HepG2 (cell line): Measurements from ENCODE around the gene CDC14A. TPM values are rescaled to one million over a fixed set of nuclear protein-coding genes. Genes with fewer than 3 reads are reported as not detected.

Experiments
- ATAC-seq: fragments of 200-7000 bp; cut with Tn5 transposase; 3 replicates; pipeline ENCODE4 v1.9.1; 2020; ENCODE audit warnings: mild to moderate bottlenecking, moderate library complexity
- BruUV-seq: library from RNA; stranded (reverse); fragments of 400-500 nt; replicated peaks from 2 replicates; lab custom pipeline; 2021; lab: Mats Ljungman, UMichigan
- CTCF ChIA-PET: fragments of 300-600 bp; formaldehyde crosslinking; extraction: SDS; loops from one replicate; lab custom pipeline; 2021; ENCODE audit warnings: low total read pairs, inconsistent platforms, low intra/inter-chr PET ratio; lab: Yijun Ruan, JAX
- POLR2A ChIA-PET: fragments of 350-600 bp; sonication (Branson Sonifier 250); formaldehyde crosslinking; loops from one replicate; lab custom pipeline; 2020; ENCODE audit warnings: antibody characterized with exemption, inconsistent platforms; lab: Yijun Ruan, JAX
- DNase-seq: peaks from one replicate; pipeline ENCODE4 v3.0.0-alpha.2; 2015; ENCODE audit warnings: low spot score
- FAIRE-seq: peaks from 3 replicates; lab custom pipeline; 2011; peaks lifted over from hg19 to GRCh38; lab: Jason Lieb, UNC
- H2AFZ ChIP-seq: one replicate; pipeline ENCODE4 v1.6.1; 2011; ENCODE audit warnings: low read length, inconsistent platforms
- H3K27ac ChIP-seq: fragments of 300-600 bp; 3 replicates; pipeline ENCODE4 v1.8.0; 2011; ENCODE audit warnings: mixed run types, mild to moderate bottlenecking, mixed read lengths, low read length, inconsistent platforms; ENCODE audit not compliant: insufficient read depth; ENCODE audit errors: extremely low read length
- H3K27me3 ChIP-seq, 2 experiments: fragments of 200-600 bp in 1 of 2; 2 replicates in 1 of 2; 3 replicates in 1 of 2; pipeline versions ENCODE4 v1.6.0 to v1.8.0; 2011; ENCODE audit warnings: low read length in 2 of 2, mild to moderate bottlenecking in 2 of 2, moderate library complexity in 2 of 2, inconsistent platforms in 1 of 2; ENCODE audit not compliant: insufficient read depth in 2 of 2, control insufficient read depth in 1 of 2
- H3K36me3 ChIP-seq, 2 experiments: fragments of 200-600 bp in 1 of 2; replicated peaks in 1 of 2; 2 replicates in 1 of 2; 3 replicates in 1 of 2; pipeline versions ENCODE4 v1.5.1 to v1.8.0; 2011; ENCODE audit warnings: low read length in 2 of 2, inconsistent platforms in 1 of 2; ENCODE audit not compliant: insufficient read depth in 2 of 2, control insufficient read depth in 1 of 2
- H3K4me1 ChIP-seq: 2 replicates; pipeline ENCODE4 v1.5.1; 2012; ENCODE audit warnings: low read length, inconsistent platforms; ENCODE audit not compliant: insufficient read depth
- H3K4me2 ChIP-seq: 2 replicates; pipeline ENCODE4 v1.6.0; 2011; ENCODE audit warnings: low read depth, low read length, inconsistent platforms
- H3K4me3 ChIP-seq, 3 experiments: fragments of 200-600 bp in 1 of 3; sonication (generic), shearing (Covaris generic) in 1 of 3; replicated peaks in 1 of 3; 2 replicates each; pipeline ENCODE4 v1.5.1; 2011 to 2016; ENCODE audit warnings: low read length in 3 of 3, inconsistent platforms in 2 of 3, low read depth in 2 of 3, mild to moderate bottlenecking in 2 of 3, control low read depth in 1 of 3, mixed read lengths in 1 of 3; ENCODE audit not compliant: insufficient read depth in 1 of 3
- H3K79me2 ChIP-seq: one replicate; pipeline ENCODE4 v1.6.1; 2011; ENCODE audit warnings: low read length, inconsistent platforms; ENCODE audit not compliant: insufficient read depth
- H3K9ac ChIP-seq: 2 replicates; pipeline ENCODE4 v1.6.0; 2011; ENCODE audit warnings: mild to moderate bottlenecking, low read depth, low read length, inconsistent platforms; ENCODE audit not compliant: insufficient read depth
- H3K9me3 ChIP-seq: 2 replicates; pipeline ENCODE4 v1.5.1; 2012; ENCODE audit warnings: mild to moderate bottlenecking, low read length
- H4K20me1 ChIP-seq: 2 replicates; pipeline ENCODE4 v1.6.0; 2011; ENCODE audit warnings: inconsistent platforms, mild to moderate bottlenecking, low read length, moderate library complexity; ENCODE audit not compliant: insufficient read depth
- ATF7 ChIP-seq, 2 experiments: fragments of 450-650 bp in 1 of 2; sonication (generic) in 1 of 2; formaldehyde crosslinking in 1 of 2; IDR thresholded peaks; 2 replicates each; pipeline versions ENCODE4 v1.4.0 to v1.6.1; 2016 to 2020; ENCODE audit warnings: antibody characterized with exemption in 1 of 2, mild to moderate bottlenecking in 1 of 2, missing genetic modification reagents in 1 of 2
- CBX1 ChIP-seq: IDR thresholded peaks from one replicate; pipeline ENCODE4 v1.6.1; 2016; ENCODE audit warnings: antibody characterized with exemption, low read depth
- CEBPB ChIP-seq: IDR thresholded peaks from 2 replicates; pipeline ENCODE4 v1.6.1; 2011; ENCODE audit warnings: low read depth, low read length, improper control_type of control experiment, borderline replicate concordance
- CREB1 ChIP-seq, 2 experiments: fragments of 450-650 bp in 1 of 2; IDR thresholded peaks; 2 replicates each; pipeline ENCODE4 v1.6.1; 2016 to 2017; ENCODE audit warnings: control low read depth in 1 of 2, mild to moderate bottlenecking in 1 of 2, missing compliant biosample characterization in 1 of 2, missing genetic modification characterization in 1 of 2
- GATA4 ChIP-seq: sonication (generic); IDR thresholded peaks from 2 replicates; pipeline ENCODE4 v1.6.1; 2016; ENCODE audit warnings: antibody characterized with exemption, low read depth, borderline replicate concordance
- IRX3 ChIP-seq: sonication (generic); formaldehyde crosslinking; IDR thresholded peaks from 2 replicates; pipeline ENCODE4 v1.8.1; 2023; ENCODE audit warnings: mild to moderate bottlenecking, low read depth, missing genetic modification reagents, borderline replicate concordance
- KAT2B ChIP-seq: fragments of 150-350 bp; IDR thresholded peaks from 2 replicates; pipeline ENCODE4 v1.6.1; 2014; ENCODE audit warnings: low read depth, low read length, borderline replicate concordance
- MATR3 ChIP-seq: sonication (generic); formaldehyde crosslinking; IDR thresholded peaks from 2 replicates; pipeline ENCODE4 v1.4.0; 2020; ENCODE audit warnings: missing genetic modification reagents
- NR1H2 ChIP-seq: sonication (generic); formaldehyde crosslinking; IDR thresholded peaks from 2 replicates; pipeline ENCODE4 v1.8.1; 2022; ENCODE audit warnings: low read depth, missing genetic modification reagents, borderline replicate concordance
- PPARG ChIP-seq: conservative IDR thresholded peaks from 2 replicates; pipeline ENCODE4 v1.6.1; 2016; ENCODE audit warnings: missing biosample characterization, missing genetic modification reagents
- RELA ChIP-seq: sonication (generic); formaldehyde crosslinking; IDR thresholded peaks from 2 replicates; pipeline ENCODE4 v1.4.0; 2020; ENCODE audit warnings: missing genetic modification reagents
- REPIN1 ChIP-seq: sonication (generic); formaldehyde crosslinking; IDR thresholded peaks from 2 replicates; pipeline ENCODE4 v1.8.0; 2022; ENCODE audit warnings: missing genetic modification reagents, low read depth, mild to moderate bottlenecking, borderline replicate concordance
- SOX13 ChIP-seq, 3 experiments: fragments of 450-650 bp in 1 of 3; sonication (generic) in 1 of 3; formaldehyde crosslinking in 1 of 3; IDR thresholded peaks in 2 of 3; conservative IDR thresholded peaks in 1 of 3; 2 replicates each; pipeline versions ENCODE4 v1.5.0 to v1.6.1; 2016 to 2020; ENCODE audit warnings: antibody characterized with exemption in 1 of 3, mild to moderate bottlenecking in 1 of 3, missing compliant biosample characterization in 1 of 3, missing genetic modification reagents in 1 of 3, moderate library complexity in 1 of 3
- TARDBP ChIP-seq: sonication (generic); formaldehyde crosslinking; IDR thresholded peaks from 2 replicates; pipeline ENCODE4 v1.8.0; 2022; ENCODE audit warnings: mild to moderate bottlenecking, missing genetic modification reagents
- THAP8 ChIP-seq: sonication (generic); formaldehyde crosslinking; IDR thresholded peaks from 2 replicates; pipeline ENCODE4 v1.5.1; 2020; ENCODE audit warnings: missing genetic modification reagents, mild to moderate bottlenecking, borderline replicate concordance
- ZBTB37 ChIP-seq: sonication (generic); formaldehyde crosslinking; IDR thresholded peaks from 2 replicates; pipeline ENCODE4 v1.4.0; 2020; ENCODE audit warnings: mild to moderate bottlenecking, missing genetic modification reagents
- ZBTB8A ChIP-seq: sonication (generic); formaldehyde crosslinking; IDR thresholded peaks from 2 replicates; pipeline ENCODE4 v1.4.0; 2020; ENCODE audit warnings: mild to moderate bottlenecking, low read depth, missing genetic modification reagents, borderline replicate concordance
- ZFP62 ChIP-seq: sonication (generic); formaldehyde crosslinking; IDR thresholded peaks from 2 replicates; pipeline ENCODE4 v1.4.0; 2020; ENCODE audit warnings: missing genetic modification reagents
- ZNF253 ChIP-seq: sonication (generic); formaldehyde crosslinking; IDR thresholded peaks from 2 replicates; pipeline ENCODE4 v1.8.0; 2022; ENCODE audit warnings: mild to moderate bottlenecking, missing genetic modification reagents, borderline replicate concordance
- ZNF296 ChIP-seq: sonication (generic); formaldehyde crosslinking; conservative IDR thresholded peaks from 2 replicates; pipeline ENCODE4 v1.5.0; 2020; ENCODE audit warnings: mild to moderate bottlenecking, missing genetic modification reagents
- ZNF333 ChIP-seq: sonication (generic); formaldehyde crosslinking; IDR thresholded peaks from 2 replicates; pipeline ENCODE4 v1.4.0; 2020; ENCODE audit warnings: mild to moderate bottlenecking, missing genetic modification reagents, borderline replicate concordance
- ZNF451 ChIP-seq: sonication (generic); formaldehyde crosslinking; IDR thresholded peaks from 2 replicates; pipeline ENCODE4 v1.5.0; 2020; ENCODE audit warnings: mild to moderate bottlenecking, missing genetic modification reagents
- ZNF550 ChIP-seq: sonication (generic); formaldehyde crosslinking; IDR thresholded peaks from 2 replicates; pipeline ENCODE4 v1.4.0; 2020; ENCODE audit warnings: mild to moderate bottlenecking, missing genetic modification reagents, borderline replicate concordance
- WGBS: methylation state at CpG from one replicate; pipeline ENCODE4 v1.1.6; 2017; ENCODE audit warnings: low lambda C conversion rate; 5-methylcytosine and 5-hydroxymethylcytosine counted together
- in situ Hi-C: cut with HindIII; loops from 2 replicates; pipeline ENCODE4 v1.10.0; 2017; ENCODE audit warnings: low pct_unique_long_range_greater_than_20kb; ENCODE audit not compliant: extremely low pct_ligation_motif_present
- intact Hi-C: fragments of 100-400 bp; cut with micrococcal nuclease; formaldehyde crosslinking; loops from one replicate; pipeline ENCODE4 v1.10.0; 2022; ENCODE audit not compliant: unreplicated experiment
- polyA plus RNA-seq, 8 experiments: library from polyadenylated mRNA; depleted of rRNA in 3 of 8; stranded (reverse) in 7 of 8; unstranded in 1 of 8; fragments of >200 nt; fragmentation: Illumina TruSeq in 4 of 8; extraction: Trizol in 4 of 8; gene quantifications; 2 replicates each; pipeline versions ENCODE4 v1.2.1 to v1.2.3, GENCODE V29; 2011 to 2016; ENCODE audit warnings: low read depth in 4 of 8, missing spikeins in 1 of 8, mixed read lengths in 1 of 8; ENCODE audit not compliant: insufficient read depth in 1 of 8
- total RNA-seq, 5 experiments: library from RNA; depleted of rRNA; stranded (reverse); fragments of >200 nt; fragmentation: Illumina TruSeq; extraction: Trizol; gene quantifications; 2 replicates each; pipeline ENCODE4 v1.2.3, GENCODE V29; 2016; ENCODE audit warnings: low read depth in 1 of 5

The CDC14A gene
- total and polyA plus RNA-seq, 2 of the 13 experiments (the other 11 are each of a cell fraction or from before 2014, with no cell fraction given) = 2.8 to 4.9 TPM

GRCh38 chr1:100322436-100323211 lies 29.7 kb upstream of the CDC14A start:
- peak; percentile 60 for FAIRE-seq
- TF ChIP-seq ZNF550 (CRISPR knock-in tag) = no peak
- TF ChIP-seq ZFP62 (CRISPR knock-in tag) = no peak
- TF ChIP-seq ATF7 (IDR thresholded peaks at IDR 0.05) = peak; percentile 67
- no peak for TF ChIP-seq ATF7 (CRISPR knock-in tag; IDR thresholded peaks at IDR 0.05)
- TF ChIP-seq ZNF333 (CRISPR knock-in tag) = no peak
- TF ChIP-seq CEBPB = peak; percentile 91
- no peak for TF ChIP-seq REPIN1 (CRISPR knock-in tag)
- no peak for TF ChIP-seq MATR3 (CRISPR knock-in tag)
- TF ChIP-seq NR1H2 (CRISPR knock-in tag) = no peak
- TF ChIP-seq PPARG (CRISPR knock-in tag) = no peak
- TF ChIP-seq IRX3 (CRISPR knock-in tag) = no peak
- no peak for TF ChIP-seq ZBTB8A (CRISPR knock-in tag)
- no peak for TF ChIP-seq ZNF253 (CRISPR knock-in tag)
- no peak for TF ChIP-seq ZNF451 (CRISPR knock-in tag)
- no peak for TF ChIP-seq SOX13 (IDR thresholded peaks at IDR 0.05)
- peak in 1 of 2 experiments; percentile 23; a peak in 1 of 4 replicates for TF ChIP-seq SOX13 (CRISPR knock-in tag; conservative IDR thresholded peaks at IDR 0.05 in 1 of 2, IDR thresholded peaks at IDR 0.05 in 1 of 2)
- TF ChIP-seq CREB1 (IDR thresholded peaks at IDR 0.05) = no peak
- TF ChIP-seq CREB1 (CRISPR knock-in tag; IDR thresholded peaks at IDR 0.05) = peak; percentile 18; the same call in 1 of the 2 replicates
- no peak for TF ChIP-seq GATA4
- TF ChIP-seq ZNF296 (CRISPR knock-in tag) = no peak
- TF ChIP-seq TARDBP (CRISPR knock-in tag) = no peak
- no peak for TF ChIP-seq RELA (CRISPR knock-in tag)
- no peak for TF ChIP-seq KAT2B
- TF ChIP-seq CBX1 = no peak
- TF ChIP-seq ZBTB37 (CRISPR knock-in tag) = no peak
- no peak for TF ChIP-seq THAP8 (CRISPR knock-in tag)

More at GRCh38 chr1:100322436-100323211, 29.7 kb upstream of the CDC14A start:
- Histone ChIP-seq H3K27me3 (no peaks in the 10 kb centered on the region), H3K79me2 (no peaks in the 10 kb centered on the region), H3K9me3 (no peaks in the 10 kb centered on the region), H3K27ac (no peak overlapping the region), H3K4me2 (peak overlapping the region; percentile 52), H3K4me1 (peaks cover 34% of the 10 kb centered on the region), H2AFZ (no peak overlapping the region), H4K20me1 (no peaks in the 10 kb centered on the region), H3K4me3 (no peak overlapping the region), H3K9ac (no peak overlapping the region), H3K36me3 (no peaks in the 10 kb centered on the region)
- in situ Hi-C loops = no loop called here
- BruUV-seq = no TSS peak
- intact Hi-C loops = no loop called here
- peak; percentile 60 for ATAC-seq
- 0% methylated on average over 1 of the region's 1 CpG for WGBS
- peak; percentile 52 for DNase-seq
- CTCF ChIA-PET = no interaction called here
- POLR2A ChIA-PET = no interaction called here
